Diencephalon (tissue), 1 donor: Measurements from ENCODE around the gene SLC5A4. TPM values are rescaled to one million over a fixed set of nuclear protein-coding genes. Genes with fewer than 3 reads are reported as not detected.

Experiments used
- small RNA-seq: library from RNA; depleted of rRNA; stranded (forward); fragments of <200 nt; gene quantifications from one replicate; pipeline ENCODE3, GENCODE V24; 2014
- total RNA-seq: library from RNA; depleted of rRNA; stranded (reverse); fragments of >200 nt; gene quantifications from one replicate; pipeline ENCODE4 v1.2.3, GENCODE V29; 2014

The SLC5A4 gene
- total RNA-seq, result 0.46 TPM

DNA sequence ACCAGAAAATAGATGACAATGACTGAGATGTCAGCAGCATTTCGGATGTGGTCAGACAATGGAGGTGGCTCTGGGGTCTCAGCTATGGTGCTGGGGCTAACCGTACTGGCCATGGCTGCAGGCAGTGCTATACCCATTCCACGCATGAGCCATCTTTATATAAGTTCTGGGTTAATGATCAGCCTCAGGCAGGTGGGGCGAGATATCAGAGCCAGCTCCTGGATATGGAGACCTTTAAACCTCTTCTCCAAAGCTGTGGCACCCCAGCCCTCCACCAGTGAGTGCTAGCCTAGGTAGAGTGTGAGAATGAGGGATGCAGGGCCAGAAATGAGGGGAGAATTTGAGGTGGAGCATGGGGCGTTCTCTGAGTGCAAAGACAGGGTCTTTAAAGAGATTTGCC lies at the start of gene SLC5A4:
Gene SLC5A4, minus strand, starts transcription at position 131 of the 400 bp plus-strand sequence. Its CDS starts 18 bp downstream, at position 113.

DNA sequence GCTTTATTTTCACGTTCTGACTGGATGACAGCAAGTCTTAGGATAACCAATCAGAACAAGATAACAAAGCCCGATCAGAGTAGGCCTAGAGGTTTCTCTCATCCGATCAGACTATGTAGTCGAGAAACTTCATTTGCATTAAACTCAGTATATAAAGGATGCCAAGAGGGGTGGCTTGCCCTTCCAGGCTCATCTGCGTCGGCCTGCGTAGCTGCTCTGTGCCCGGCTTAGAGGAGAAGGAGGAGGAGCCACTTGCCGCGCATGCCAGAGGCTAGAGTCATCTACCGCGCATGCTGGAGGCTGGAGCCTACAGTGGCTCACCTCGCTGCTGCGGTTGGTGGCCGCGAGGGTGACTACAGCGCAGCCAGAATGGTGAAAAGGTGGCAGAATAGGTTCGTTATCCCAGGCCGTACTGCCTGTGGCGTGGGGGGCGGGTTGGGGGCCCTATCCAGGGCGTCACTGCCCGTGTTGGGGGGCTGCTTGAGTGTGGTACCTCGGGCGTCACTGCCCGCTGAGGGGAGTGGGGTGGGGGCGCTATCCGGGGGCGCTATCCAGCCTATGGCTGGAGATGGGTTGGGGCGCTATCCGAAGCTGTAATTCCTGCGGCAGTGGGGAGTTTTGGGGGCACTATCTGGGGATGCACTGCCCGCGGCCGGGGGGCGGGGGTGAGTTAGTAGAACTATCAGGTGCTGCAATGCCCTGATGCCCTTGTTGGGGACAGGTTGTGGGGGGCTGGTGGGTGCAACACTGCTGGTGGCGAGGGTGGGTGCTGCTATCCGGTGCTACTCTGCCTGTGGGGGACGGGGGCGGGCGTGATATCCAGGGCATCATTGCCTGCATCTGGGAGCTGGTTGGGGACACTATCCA lies 50.1 kb downstream of the SLC5A4 start, which contains the start of gene RFPL2:
Gene RFPL2, minus strand, starts transcription at position 218 of the 867 bp plus-strand sequence. CDS start 2,622 bp downstream, outside the sequence.

Small RNAs within 50 kb of the gene (small RNA-seq; reads per million reads assigned to genes)
- not detected for gene RF02171

Other genes starting within 250 kb of the SLC5A4 start
- 0.23 TPM for gene SLC5A1, start 212.1 kb downstream of the SLC5A4 start, total RNA-seq
- 24.7 TPM for gene C22orf42, start 96.0 kb downstream of the SLC5A4 start, total RNA-seq
- gene RFPL2, start 50.3 kb downstream of the SLC5A4 start, total RNA-seq, result 2.5 TPM
- not detected for gene RFPL3, start 102.5 kb upstream of the SLC5A4 start, total RNA-seq
- 81.4 TPM for gene RTCB, start 156.9 kb upstream of the SLC5A4 start, total RNA-seq
- gene BPIFC, start 209.1 kb upstream of the SLC5A4 start, total RNA-seq, result not detected
- 73.6 TPM for gene FBXO7, start 219.5 kb upstream of the SLC5A4 start, total RNA-seq